NCI-H2227 treated with DMSO at 0.1 percent for 48 hours (cell line): ENCODE data around the gene SLC26A9.
"Not testable (repeated sequence)": the region's sequence is repeated elsewhere in the genome, so short reads cannot be mapped to it uniquely, and the experiment has no call there.

ENCODE experiments used
- DNase-seq: peaks from one replicate; lab custom pipeline; 2025; lab: John Stamatoyannopoulos, UW

SLC26A9 gene

DNA sequence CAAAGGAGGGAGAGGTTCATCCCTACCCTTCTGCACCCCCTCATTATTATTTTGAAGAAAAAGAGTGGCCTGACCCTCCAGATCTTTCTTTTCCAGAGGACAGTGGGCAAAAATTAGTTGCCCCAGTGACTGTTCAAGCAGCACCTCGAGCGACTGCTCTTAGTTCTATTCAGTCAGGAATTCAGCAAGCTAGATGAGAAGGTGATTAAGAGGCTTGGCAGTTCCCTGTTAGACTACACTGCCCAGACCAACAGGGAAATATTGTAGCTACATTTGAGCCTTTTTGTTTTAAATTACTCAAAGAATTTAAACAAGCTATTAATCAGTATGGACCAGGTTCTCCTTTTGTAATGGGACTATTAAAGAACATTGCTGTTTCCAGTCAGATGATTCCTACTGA lies 51.8 kb downstream of the SLC26A9 start:
- DNase-seq, result not testable (repeated sequence)

DNA sequence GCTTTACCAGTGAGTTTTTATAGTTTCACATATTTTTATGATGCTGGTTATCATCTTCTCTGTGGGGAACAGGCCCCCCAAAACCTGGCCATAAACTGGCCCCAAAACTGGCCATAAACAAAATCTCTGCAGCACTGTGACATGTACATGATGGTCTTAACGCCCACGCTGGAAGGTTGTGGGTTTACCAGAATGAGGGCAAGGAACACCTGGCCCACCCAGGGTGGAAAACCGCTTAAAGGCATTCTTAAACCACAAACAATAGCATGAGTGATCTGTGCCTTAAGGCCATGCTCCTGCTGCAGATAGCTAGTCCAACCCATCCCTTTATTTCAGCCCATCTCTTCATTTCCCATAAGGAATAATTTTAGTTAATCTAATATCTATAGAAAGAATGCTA lies 52.6 kb downstream of the SLC26A9 start:
- DNase-seq, result not testable (repeated sequence)

DNA sequence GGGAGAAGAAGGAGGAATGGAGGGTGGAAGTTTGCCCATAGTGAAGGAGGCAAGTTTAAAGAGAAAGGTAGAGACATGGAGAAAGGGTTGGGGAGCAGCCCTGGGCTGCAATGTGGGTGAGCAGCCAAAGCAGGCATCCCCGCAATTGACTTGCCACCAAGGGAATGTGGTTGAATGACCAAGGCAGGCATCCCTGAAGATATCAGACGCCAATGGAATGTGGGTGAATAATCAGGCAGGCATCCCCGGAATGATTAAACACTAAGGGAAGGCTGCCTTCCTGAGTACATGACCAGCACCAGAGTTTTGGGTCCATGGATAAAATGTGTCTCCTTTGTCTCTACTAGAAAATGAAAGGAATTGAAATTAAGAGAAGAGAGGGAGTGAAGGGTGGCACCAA lies 53.5 kb downstream of the SLC26A9 start:
- DNase-seq, result not testable (repeated sequence)

DNA sequence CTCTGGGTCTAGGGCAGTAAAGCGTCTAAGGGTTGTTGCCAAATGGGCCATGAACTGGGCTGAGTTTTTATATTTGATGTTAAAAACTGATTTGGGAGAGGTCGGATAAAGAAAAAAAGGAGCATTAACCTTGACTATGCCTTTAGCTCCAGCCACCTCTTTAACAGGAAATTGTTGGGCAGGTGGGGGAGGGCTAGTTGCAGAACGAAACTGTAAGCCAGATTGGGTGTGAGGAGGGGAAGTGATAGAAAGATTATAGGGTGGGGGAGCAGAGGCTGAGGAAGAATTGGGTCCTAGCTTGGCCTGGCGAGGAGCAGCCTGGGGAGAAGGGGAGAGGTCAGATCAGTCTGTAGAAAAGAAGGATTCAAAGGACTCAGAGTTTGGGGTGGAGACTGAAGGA lies 54.2 kb downstream of the SLC26A9 start:
- DNase-seq, result not testable (repeated sequence)

DNA sequence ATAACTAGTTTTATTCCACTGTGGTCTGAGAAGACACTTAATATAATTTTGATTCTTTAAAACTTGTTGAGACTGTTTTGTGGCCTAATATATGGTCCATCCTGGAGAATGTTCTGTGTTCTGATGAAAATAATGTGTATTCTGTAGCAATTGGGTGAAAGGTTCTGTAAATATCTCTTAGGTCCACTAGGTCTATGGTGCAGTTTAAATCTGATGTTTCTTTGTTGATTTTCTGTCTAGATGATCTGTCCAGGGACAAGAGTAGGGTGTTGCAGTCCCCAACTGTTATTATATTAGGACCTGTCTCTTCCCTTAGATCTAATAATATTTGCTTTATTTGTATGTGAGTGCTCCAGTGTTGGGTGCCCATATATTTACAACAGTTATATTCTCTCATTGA lies 59.5 kb downstream of the SLC26A9 start:
- DNase-seq, result no peak

DNA sequence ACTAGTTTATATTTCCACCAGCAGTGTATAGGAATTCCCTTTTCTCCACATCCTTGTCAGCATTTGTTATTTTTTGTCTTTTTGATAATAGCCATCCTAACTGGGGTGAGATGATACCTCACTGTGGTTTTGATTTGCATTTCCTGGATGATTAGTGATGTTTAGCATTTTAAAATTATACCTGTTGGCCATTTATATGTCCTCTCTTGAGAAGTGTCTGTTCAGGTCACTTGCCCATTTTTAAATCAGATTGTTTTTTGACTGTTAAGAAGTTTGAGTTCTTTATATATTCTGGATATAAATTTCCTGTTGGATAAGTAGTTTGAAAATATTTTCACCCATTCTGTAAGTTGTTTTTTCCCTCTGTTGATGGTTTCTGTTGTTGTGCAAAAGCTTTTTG lies 62.3 kb downstream of the SLC26A9 start:
- DNase-seq, result no peak

DNA sequence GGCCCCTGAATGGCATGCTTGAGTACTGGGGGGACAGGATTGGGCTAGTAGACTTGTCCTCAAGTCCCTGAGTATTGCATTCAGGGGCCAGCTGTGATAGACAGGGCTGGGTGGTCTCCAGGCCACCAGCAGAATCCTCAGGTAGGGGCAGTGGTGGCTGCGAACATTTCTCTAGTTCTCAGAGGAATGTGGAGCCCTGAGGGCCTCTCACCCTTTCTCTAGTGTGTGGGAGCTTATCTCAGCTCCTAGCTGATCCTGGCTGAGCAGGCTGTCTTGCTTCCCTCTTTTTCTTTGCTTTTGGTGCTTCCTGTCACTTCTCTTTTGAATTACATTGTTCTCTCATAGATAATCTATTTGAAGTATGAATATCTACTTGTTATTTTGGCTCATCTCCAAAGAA lies 63.3 kb downstream of the SLC26A9 start:
- no peak for DNase-seq

DNA sequence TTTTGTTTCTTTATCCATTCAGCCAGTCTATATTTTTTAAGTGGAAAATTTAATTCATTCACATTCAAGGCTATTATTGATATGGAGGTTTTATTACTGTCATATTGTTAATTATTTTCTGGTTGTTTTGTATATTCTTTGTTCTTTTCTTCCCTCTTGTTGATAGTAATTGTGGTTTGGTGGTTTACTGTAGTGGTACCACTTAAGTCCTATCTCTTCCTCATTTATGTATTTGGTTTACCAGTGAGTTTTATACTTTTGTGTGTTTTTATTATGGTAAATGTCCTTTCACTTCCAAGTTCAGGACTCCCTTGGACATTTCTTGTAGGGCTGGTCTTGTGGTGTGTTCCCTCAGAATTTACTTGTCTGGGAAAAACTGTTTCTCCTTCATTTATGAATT lies 65.2 kb downstream of the SLC26A9 start:
- no peak for DNase-seq

DNA sequence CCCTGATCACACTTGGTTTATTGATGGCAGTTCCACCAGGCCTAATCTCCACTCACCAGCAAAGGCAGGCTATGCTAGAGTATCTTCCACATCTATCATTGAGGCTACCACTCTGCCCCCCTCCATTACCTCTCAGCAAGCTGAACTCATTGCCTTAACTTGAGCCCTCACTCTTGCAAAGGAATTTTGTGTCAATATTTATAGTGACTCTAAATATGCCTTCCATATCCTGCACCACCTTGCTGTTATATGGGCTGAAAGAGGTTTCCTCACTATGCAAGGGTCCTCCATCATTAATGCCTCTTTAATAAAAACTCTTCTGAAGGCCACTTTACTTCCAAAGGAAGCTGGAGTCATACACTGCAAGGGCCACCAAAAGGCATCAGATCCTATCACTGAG lies 70.1 kb downstream of the SLC26A9 start:
- not testable (repeated sequence) for DNase-seq

DNA sequence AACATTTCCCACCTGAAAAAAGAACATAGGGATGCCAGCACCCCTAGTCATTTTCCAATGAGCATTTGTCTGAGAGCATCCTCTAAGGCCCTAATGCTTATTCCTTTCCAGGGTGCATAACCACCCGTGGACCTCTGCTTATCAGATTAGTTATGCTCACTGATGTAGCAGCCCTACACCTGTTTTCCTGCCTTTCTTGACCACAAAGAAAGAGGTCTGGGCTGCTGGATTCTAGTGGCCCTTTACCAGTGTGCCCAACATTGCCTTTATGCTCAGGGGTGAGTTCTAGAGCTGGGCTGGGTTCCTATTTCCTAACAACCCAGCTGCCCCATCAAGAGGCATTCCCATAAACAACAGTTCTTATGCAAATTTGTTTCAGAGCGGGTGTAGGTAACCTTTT lies 73.0 kb downstream of the SLC26A9 start:
- no peak for DNase-seq
